Measurements from ENCODE around the gene PRPF19.

DNA sequence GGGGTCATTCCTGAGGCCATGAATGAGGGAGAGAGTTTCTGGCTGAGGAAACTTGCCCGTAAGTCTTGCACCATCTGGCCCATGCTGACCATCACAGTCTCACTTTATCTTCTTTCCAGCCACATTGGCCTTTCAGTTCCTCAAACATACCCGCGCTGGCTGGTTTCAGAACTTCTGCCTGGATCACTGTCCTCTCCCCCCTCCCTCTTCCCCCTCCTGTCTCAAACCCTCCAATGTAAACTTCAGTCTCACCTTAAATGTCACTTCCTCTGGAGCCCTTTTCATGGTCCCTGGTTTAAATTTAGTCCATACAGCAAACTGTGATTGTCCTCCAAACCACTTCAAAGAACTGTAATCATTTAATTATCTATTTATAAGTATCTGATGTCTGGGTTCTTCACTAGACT is 3.9 kb upstream of the PRPF19 start:
- TF ChIP-seq MXI1 (IDR thresholded peaks at IDR 0.05; ENCODE audit: low read depth, low read length) (no peak), NCOA6 (IDR thresholded peaks at IDR 0.05) (no peak), ZNF134 (CRISPR knock-in tag; conservative IDR thresholded peaks at IDR 0.05) (no peak), NFXL1 (CRISPR knock-in tag; IDR thresholded peaks at IDR 0.05) (no peak)
